ENCODE data around the gene MTNR1A.
"Not testable (repeated sequence)": the region's sequence is repeated elsewhere in the genome, so short reads cannot be mapped to it uniquely, and the experiment has no call there.

MTNR1A gene

DNA sequence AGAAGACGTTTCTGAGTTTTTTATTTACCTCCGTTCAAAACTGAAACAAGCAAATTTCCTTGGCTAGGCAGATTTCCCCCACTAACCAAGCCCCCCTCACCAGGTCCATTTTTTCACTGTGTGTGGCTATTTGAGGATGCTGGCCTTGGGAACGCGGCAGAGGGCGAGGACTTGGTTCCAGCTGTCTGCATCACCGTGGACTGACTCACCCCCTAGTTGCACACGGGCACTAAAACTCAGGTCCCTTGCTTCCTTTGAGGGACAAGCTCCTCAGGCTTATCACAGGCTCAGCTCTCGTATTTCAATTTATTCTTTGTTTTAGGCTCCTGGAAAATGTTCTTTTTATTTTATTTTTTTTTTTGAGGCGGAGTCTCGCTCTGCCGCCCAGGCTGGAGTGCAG is 8.4 kb upstream of the MTNR1A start:
- no peak for DNase-seq (ENCODE audit: low read depth in 2 of 3, low spot score in 1 of 3)

DNA sequence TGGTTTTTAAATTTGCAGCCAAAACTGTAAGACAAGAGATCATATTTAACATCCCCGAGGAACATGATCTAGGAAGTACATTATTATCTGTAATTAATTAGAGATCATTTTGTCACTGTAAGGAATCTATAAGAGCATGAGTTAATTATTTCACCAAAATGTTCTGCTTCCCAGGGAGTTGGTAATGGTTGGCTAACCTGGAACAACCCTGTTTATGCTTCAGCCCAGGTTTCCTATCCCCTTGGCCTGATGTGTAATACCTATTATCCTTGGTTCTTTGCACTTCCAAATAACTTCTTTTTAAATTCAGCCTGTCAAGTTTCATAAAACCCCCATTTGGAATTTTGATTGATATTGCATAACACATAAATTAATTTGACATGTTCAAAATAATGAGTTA is 6.4 kb upstream of the MTNR1A start:
- no peak for DNase-seq (ENCODE audit: low read depth in 2 of 3, low spot score in 1 of 3)

DNA sequence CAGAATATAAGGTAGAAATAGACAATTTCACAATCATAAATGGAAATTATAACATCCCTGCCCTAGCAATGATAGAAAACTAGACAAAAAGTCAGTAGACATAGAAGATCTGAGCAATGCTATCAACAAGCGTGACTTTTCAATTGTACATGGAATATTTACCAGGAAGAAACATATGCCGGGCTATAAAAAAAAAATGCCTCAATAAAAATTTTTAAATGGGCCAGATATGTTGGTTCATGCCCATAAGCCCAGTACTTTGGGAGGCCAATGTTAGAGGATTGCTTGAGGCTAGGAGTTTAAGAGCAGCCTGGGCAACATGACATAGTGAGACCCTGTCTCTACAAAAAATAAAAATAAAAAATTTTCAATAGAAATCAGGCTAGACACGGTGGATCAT is 5.3 kb upstream of the MTNR1A start:
- DNase-seq (ENCODE audit: low read depth in 2 of 3, low spot score in 1 of 3): no peak

DNA sequence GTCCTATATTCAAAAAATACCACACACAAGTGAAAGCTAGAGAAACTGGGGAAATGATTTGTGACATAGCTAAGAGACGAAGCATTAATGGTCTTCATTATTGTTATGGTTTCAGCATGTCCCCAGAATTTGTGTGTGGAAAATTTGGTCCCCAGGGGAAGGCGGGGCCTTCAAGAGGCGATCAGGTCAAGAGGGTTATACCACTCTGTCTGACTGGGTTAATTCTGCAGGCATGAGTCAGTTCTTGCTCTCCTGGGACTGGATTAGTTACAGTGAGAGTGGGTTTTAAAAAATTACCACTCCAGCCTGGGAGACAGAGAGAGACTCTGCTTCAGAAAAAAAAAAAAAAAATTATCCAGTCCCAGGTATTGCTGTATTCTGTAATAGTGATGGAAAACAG is 2.1 kb upstream of the MTNR1A start:
- DNase-seq (ENCODE audit: low read depth in 2 of 3, low spot score in 1 of 3): no peak

DNA sequence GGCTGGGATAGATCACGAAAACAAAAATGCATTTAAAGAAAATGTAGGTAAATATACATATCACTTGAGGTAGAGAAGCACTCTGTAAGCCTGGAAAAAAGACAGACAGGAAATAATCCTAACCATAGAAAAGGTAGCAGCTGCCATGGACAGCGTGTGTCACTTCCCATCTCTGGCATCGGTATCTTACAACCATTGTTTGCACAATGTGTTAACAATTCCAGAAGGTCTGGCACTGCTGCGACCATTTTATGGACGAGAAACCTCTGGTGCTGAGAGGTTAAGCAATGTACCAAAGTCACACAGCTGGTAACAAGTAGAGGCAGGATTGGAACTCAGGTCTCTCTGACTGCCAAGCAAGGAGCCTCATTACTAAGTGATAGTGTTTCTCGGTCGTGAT is 1.7 kb upstream of the MTNR1A start:
- DNase-seq (ENCODE audit: low read depth in 2 of 3, low spot score in 1 of 3): no peak

DNA sequence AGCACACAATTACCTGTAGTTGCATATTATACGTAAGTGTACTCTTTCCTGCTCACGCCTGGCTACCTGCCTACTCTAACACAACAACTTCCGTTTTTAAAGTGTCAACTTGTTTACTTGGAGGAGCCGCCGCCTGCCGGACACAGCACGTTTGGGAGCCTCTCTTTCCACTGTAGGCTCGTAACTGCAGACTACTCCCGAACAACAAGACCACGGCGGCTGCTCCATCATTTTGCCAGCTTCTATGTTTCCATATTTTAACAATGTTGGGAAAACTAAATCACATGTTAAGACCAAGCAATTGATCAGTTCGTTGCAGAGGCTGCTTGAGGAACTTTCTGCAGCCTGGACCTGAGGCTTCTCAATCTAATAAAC is 841 bp downstream of the MTNR1A start:
- DNase-seq (ENCODE audit: low read depth in 2 of 3, low spot score in 1 of 3): no peak

DNA sequence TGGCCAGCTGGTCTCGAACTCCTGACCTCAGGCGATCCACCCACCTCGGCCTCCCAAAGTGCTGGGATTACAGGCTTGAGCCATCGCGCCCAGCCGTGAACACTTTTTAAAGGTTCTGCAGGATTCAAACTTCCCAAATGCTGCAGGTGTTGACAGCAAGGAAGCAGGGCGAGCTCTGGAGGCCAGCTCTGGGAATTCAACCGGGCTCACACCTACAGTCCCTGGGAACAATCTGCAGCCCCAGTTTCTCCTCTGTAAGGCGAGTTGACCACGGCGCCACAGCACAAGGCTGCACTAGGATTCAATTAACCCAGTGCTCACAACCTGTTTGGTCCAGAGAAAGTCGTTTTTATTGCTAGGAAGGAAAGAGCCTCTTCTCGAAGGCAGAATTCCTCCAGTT is 1.6 kb downstream of the MTNR1A start:
- no peak for DNase-seq (ENCODE audit: low read depth in 2 of 3, low spot score in 1 of 3)

DNA sequence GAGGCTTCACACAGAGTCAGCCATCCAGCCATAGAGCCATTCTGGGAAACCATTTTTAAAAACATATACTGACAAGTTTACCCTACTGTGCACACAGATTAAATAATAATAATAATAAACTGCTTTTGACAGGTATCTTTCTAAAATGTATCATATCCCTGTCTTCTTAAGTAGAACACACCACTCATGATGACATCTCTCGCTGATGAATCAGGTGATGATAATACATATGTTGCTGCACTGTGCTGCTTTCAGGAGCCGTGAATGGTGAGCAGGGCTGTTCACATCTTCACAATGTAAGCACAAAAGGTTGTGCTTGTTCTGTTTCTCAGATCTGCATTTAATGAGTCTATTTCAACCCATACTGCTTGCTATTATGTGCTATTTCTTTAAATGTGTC is 3.5 kb downstream of the MTNR1A start:
- DNase-seq (ENCODE audit: low read depth in 2 of 3, low spot score in 1 of 3): no peak

DNA sequence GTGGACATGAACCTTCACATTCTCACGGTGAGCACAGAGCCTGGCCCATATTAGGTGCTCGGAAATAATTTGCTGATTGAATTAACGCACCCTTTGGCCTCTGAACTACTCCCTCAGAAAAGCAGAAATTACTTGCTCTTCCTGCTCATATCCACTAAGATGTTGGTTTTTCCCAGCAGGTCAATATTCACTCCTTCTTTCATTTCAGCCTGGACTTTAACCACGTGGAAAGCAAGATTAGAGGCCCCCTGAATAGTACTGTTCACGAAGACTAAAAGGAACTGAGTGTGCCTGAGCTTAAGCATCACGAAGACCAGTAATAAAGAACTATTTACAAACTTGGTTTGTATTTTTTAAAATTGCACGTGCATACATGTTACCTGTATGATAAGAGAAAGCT is 9.9 kb downstream of the MTNR1A start:
- no peak for DNase-seq (ENCODE audit: low read depth in 2 of 3, low spot score in 1 of 3)

DNA sequence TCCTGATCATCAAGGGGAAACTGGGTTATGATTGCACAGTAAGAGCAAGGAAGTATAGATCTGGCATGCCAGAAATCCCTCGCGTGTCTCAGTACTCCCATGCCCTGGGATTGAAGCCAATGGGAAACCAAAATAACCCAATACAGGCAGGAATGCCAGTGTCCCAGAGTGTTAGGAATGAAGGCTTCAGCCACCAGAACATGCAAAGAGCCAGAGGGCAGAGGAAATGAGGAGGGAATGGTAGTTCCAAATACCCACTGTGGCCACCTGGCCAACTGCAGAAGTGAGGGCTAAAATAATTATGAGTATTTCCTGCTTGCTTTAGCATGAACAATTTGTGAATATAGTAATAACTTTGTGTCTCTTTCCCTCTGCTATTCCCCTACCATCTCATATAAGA is 12.2 kb downstream of the MTNR1A start:
- no peak for DNase-seq (ENCODE audit: low read depth in 2 of 3, low spot score in 1 of 3)

DNA sequence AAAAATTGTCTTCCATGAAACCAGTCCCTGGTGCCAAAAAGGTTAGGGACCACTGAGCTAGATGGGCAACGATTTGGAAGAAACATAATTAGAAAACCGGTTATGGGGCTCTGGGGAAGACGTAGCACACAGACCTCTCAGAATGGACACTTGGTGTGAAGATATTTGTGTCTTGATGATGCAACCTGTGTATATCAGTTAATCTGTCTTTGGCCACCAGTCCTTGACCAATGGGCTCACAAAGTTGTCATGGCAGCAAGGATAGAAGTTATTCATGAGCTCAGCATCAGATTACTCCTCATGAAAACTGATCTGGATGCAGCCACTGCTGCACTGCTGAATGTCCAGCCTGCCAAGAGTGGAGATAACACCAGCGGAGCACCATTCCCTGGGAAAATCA is 13.6 kb downstream of the MTNR1A start:
- DNase-seq (ENCODE audit: low read depth in 2 of 3, low spot score in 1 of 3): no peak

DNA sequence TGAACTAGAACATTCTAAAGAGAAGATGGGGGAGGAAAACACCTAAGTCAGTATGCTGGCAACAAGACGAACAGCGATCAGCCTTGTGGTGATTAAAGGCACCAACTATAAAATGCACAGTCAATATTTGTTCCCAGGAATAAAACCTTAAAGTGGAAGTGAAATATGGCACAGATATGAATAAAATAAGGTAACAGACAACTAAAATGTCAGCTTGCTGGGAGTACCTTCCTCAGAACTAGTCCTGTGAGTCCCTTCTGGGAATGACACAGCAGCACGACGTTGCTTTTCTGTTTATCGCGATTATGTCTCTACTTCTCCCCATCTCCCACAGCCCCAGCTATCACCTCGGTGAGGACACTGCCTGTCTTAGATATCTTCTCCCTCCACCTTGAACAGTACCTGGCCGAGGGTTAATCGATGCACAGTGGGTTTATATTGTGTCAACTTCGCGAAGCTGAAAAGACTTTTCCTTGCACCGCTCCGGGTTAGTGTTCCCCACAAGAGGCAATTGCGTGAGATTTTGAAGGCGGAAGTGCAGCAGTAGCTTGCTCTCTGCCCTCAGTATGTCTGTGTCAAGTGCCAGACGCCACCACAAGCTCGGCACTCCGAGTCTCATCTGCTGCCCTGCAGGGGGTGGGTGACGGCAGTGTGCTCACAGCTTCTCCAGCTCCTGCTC is 17.4 kb downstream of the MTNR1A start:
- DNase-seq (ENCODE audit: low read depth in 2 of 3, low spot score in 1 of 3): no peak

DNA sequence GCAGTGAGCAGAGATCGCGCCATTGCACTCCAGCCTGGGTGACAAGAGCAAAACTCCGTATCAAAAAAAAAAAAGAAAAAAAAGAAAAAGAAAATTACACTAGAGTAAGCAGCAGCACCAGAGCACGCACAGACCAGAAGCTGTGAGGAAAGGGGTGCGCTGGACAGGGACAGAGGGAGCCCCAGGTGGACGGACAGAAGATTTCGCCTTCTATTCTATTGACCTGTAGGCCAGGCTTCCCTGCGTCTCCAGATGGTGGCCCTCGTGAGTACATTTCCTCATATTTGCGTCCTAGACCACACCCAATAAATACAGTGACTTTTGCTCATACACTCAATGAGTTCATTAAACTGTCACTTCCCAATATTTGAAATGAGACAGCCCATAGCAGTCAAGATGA is 19.1 kb downstream of the MTNR1A start:
- DNase-seq (ENCODE audit: low read depth in 2 of 3, low spot score in 1 of 3): no peak

DNA sequence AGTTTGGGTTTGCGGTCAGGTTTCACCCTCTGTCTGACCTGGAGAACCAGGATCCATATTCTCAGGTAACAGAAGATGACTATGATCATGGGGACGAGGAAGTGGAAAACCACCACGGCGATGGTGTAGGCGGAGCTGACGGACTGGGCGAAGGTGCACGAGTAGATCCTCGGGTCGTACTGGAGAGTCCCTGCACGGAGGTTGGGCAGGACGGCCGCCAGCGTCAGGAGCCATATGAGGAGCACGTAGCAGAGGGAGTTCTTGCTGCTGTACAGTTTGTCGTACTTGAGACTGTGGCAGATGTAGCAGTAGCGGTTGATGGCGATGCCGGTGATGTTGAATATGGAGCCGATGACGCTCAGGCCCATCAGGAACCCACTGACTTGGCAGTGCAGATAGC is 21.3 kb downstream of the MTNR1A start:
- DNase-seq (ENCODE audit: low read depth in 2 of 3, low spot score in 1 of 3): no peak

DNA sequence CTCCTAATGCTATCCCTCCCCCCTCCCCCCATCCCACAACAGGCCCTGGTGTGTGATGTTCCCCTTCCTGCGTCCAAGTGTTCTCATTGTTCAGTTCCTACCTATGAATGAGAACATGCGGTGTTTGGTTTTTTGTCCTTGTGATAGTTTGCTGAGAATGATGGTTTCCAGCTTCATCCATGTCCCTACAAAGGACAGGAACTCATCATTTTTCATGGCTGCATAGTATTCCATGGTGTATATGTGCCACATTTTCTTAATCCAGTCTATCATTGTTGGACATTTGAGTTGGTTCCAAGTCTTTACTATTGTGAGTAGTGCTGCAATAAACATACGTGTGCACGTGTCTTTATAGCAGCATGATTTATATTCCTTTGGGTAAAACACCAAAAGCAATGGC is 31.4 kb downstream of the MTNR1A start:
- not testable (repeated sequence) for DNase-seq (ENCODE audit: low read depth in 2 of 3, low spot score in 1 of 3)

DNA sequence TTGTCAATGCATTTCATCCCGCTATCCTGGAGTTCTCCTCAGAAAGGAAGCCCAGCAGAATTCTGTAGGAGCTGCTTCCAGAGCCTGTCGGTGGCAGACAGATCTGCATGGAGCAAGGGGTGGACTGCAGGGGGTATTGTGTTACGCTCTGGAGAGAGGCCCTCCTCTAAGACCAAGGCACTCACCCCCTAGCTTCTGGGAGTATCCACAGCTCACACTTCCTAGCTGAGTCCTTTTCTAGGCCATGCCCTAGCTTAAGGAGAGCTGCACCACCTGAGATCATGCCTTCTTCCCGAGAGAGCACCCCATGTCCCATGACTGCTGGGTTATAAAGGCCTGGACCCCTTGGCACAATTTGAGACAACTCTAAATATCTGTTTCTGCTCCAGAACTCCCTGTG is 39.1 kb downstream of the MTNR1A start:
- no peak for DNase-seq (ENCODE audit: low read depth in 2 of 3, low spot score in 1 of 3)

DNA sequence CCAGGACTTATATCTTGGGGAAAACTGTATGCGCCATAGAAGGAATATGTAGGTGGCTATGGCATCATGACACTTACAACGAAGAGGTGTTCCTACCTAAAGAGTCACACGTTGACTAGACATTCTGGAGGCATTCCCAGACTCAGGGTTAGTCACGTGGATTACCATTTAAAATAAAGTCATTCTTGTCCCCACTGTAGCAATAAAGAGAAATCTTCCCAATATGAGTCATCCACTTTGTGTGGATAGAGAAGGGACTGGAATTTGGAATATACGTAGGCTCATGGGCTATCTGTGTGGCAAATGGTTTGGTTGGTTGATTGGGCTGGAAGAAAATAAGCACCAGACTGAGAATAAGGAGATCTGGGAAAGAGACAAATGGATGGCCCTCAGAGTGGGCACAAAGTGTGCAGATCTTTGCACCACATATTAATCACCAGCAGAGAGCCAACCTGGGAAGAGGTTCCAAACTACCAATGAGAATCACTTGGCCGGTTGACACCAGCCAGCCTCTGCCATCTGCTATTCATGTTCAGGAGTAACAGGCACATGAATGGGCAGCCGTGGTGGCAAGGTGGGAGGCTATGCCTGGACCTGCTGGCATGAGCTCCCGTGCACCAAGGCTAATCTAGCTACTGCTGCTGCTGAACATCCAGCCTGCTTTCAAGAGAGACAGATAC is 41.0 kb downstream of the MTNR1A start:
- no peak for DNase-seq (ENCODE audit: low read depth in 2 of 3, low spot score in 1 of 3)

DNA sequence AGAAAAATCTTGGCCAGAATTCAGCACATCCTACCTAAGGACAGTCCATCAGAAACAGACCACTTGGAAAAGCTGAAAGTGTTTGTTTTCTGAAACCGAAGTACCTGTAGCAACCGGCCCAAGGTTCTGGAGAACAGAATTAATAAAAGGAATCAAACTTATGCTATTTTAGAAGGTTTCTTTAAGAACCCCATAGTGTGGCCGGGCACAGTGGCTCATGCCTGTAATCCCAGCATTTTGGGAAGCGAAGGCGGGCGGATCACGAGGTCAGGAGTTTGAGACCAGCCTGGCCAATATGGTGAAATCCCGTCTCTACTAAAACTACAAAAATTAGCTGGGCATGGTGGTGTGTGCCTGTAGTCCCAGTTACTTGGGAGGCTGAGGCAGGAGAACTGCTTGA is 50.6 kb downstream of the MTNR1A start:
- DNase-seq (ENCODE audit: low read depth in 2 of 3, low spot score in 1 of 3): not testable (repeated sequence)

DNA sequence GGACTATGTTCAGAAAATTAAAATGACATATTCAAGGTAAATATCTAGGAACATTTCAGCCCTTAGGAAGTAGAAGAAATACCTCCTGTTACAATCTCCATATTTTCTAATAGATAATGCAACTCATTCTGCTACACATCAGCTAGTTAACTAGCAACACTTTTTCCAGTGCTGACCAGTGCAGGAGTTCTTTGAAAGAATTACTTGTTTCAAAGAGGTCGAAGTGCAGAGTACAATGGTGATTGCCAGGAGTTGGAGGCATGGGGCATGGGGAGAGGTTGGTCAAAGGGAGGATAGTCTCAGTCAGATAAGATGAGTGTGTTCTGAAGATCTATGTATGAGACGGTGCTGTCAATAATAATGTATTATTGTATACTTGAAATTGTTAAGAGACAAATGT is 53.1 kb downstream of the MTNR1A start:
- no peak for DNase-seq (ENCODE audit: low read depth in 2 of 3, low spot score in 1 of 3)

DNA sequence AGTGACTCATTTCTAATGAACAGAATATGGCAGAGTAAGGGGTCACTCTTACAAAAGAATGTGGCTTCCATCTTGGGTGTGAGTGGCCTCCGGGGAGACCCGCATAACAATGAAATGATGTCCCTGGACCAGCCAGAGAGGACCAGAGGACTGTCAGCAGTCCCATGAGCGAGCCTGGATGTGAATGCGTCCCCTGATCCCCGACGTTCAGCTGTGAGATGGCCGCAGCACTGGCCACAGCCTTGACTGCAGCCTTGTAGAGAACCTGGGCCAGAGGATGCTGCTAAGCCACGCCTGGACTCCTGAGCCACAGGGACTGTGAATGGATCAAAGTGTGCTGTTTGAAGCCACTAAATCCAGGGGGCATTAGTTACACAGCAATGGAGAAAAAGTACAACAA is 53.8 kb downstream of the MTNR1A start:
- no peak for DNase-seq (ENCODE audit: low read depth in 2 of 3, low spot score in 1 of 3)

DNA sequence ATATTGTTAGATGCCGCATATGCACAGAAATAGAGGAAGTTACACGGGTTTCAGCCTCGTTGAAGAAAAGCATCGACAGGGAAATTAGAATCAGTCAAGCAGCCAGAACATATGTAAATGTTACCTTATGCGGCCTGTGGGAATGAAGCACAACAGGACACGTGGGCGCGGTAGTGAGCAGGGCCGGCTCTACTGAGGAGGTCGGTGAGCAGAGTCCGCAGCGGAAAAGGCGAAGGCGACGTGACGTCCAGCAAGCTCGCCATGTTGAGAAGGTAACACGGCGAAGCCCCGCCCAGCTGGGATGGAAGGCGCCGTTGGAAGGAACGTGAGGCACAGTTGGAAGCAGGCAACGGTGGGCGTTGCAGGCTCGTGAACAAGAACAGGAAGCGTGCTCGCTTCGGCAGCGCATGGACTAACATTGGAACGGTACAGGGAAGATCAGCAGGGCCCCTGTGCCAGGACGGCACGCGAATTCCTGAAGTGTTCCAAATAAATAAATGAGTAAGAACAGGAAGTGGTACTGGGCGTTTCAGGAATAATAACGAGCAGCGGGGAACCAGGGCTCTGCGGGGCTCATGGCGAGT is 54.6 kb downstream of the MTNR1A start:
- no peak for DNase-seq (ENCODE audit: low read depth in 2 of 3, low spot score in 1 of 3)

DNA sequence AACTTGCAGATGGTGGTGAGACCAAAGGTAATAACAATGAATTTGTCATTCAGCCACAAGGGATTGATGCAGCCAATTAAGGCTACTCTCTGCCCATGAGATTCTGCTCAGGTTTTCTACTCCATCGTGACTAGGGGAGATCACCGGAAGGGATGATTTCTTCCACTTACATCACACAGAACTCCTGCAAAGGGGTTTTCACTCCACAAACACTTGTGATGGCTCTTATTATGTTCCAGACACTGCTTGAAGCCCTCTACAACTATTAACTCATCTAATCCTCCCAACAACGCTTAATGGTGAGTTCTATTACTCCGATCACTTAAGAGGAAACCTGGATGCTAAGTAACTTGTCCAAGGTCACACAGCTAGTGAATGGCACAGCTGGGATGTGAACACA is 55.9 kb downstream of the MTNR1A start:
- DNase-seq (ENCODE audit: low read depth in 2 of 3, low spot score in 1 of 3): no peak

DNA sequence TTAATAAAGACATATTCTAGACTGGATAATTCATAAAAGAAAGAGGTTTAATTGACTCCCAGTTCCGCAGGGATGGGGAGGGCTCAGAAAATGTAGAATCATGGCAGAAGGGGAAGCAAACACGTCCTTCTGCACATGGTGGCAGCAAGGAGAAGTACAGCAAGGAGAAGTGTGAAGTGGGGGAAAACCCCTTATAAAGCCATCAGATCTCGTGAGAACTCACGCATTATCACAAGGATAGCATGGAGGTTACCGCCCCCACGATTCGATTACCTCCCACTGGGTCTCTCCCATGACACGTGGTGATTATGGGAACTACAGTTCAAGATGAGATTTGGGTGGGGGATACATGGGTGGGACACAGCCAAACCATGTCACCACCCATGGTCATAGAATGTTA is 58.3 kb downstream of the MTNR1A start:
- DNase-seq (ENCODE audit: low read depth in 2 of 3, low spot score in 1 of 3): no peak
